ENCODE data around the gene GINS3.

The GINS3 gene

GRCh38 chr16:58451265-58451689 is 59.0 kb downstream of the GINS3 start:
- TF ChIP-seq, protein P1, sequence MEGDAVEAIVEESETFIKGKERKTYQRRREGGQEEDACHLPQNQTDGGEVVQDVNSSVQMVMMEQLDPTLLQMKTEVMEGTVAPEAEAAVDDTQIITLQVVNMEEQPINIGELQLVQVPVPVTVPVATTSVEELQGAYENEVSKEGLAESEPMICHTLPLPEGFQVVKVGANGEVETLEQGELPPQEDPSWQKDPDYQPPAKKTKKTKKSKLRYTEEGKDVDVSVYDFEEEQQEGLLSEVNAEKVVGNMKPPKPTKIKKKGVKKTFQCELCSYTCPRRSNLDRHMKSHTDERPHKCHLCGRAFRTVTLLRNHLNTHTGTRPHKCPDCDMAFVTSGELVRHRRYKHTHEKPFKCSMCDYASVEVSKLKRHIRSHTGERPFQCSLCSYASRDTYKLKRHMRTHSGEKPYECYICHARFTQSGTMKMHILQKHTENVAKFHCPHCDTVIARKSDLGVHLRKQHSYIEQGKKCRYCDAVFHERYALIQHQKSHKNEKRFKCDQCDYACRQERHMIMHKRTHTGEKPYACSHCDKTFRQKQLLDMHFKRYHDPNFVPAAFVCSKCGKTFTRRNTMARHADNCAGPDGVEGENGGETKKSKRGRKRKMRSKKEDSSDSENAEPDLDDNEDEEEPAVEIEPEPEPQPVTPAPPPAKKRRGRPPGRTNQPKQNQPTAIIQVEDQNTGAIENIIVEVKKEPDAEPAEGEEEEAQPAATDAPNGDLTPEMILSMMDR (IDR thresholded peaks at IDR 0.05): no peak

DNA sequence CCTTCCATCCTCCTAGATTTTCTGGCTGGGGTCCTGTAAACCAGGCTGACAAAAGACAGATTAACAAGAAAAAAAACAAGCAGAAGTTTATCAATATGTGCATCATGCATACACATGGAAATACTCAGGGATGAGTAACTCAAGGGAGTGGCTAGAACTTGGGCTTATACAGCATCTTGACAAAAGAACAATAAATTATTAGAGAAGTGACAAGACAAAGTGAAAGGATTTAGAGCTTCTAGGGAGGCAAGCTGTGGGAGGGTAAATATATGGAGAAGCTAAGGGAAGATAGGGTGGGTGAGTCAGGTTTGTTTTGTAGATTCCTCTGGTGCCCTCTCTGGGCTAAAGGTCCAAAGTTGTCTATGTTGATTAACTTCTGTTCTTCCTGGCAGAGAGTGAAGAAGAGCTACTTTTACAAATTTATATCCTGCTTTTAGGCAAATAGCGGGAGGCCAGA is 59.7 kb downstream of the GINS3 start:
- TF ChIP-seq, protein P1 (IDR thresholded peaks at IDR 0.05): no peak

GRCh38 chr16:58452640-58453039 is 60.4 kb downstream of the GINS3 start:
- TF ChIP-seq, protein P1 (IDR thresholded peaks at IDR 0.05): no peak

GRCh38 chr16:58454178-58454577 is 61.9 kb downstream of the GINS3 start:
- TF ChIP-seq, protein P1 (IDR thresholded peaks at IDR 0.05): no peak

GRCh38 chr16:58454856-58455255 is 62.6 kb downstream of the GINS3 start:
- TF ChIP-seq, protein P1 (IDR thresholded peaks at IDR 0.05): no peak

Measured in LNCAP (cell line).